GM19438 (cell line): ENCODE data around the gene CDR2L.

Experiments used
- ATAC-seq: cut with Tn5 transposase; IDR thresholded peaks from one replicate; pipeline ENCODE4 v1.9.1; 2021; ENCODE audit warnings: low read depth; ENCODE audit not compliant: unreplicated experiment

CDR2L gene

GRCh38 chr17:74987418-74987908, at the start of gene CDR2L:
TSS of gene CDR2L (plus strand) at chr17:74987632. CDS start at chr17:74988044, 412 bp downstream.
- peak; percentile 94 for ATAC-seq

GRCh38 chr17:74938194-74938950, 49.1 kb upstream of the CDR2L start:
- ATAC-seq, result no peak

GRCh38 chr17:74939534-74939933, 47.9 kb upstream of the CDR2L start:
- no peak for ATAC-seq

GRCh38 chr17:74941128-74941725, 46.2 kb upstream of the CDR2L start:
- no peak for ATAC-seq

- no peak for ATAC-seq
Observed at GRCh38 chr17:74943808-74944522, 43.5 kb upstream of the CDR2L start.

GRCh38 chr17:74945543-74945942, 41.9 kb upstream of the CDR2L start:
- no peak for ATAC-seq

GRCh38 chr17:74946641-74947040, 40.8 kb upstream of the CDR2L start:
- no peak for ATAC-seq

GRCh38 chr17:74947041-74947754, 40.2 kb upstream of the CDR2L start:
- no peak for ATAC-seq

GRCh38 chr17:74949455-74950115, 37.8 kb upstream of the CDR2L start:
- no peak for ATAC-seq

GRCh38 chr17:74950207-74950606, 37.2 kb upstream of the CDR2L start:
- ATAC-seq, result no peak

- no peak for ATAC-seq
Observed at GRCh38 chr17:74951065-74951464, 36.4 kb upstream of the CDR2L start.

- no peak for ATAC-seq
Observed at GRCh38 chr17:74951680-74952421, 35.6 kb upstream of the CDR2L start.

- no peak for ATAC-seq
Observed at GRCh38 chr17:74952431-74953133, 34.9 kb upstream of the CDR2L start.

- no peak for ATAC-seq
Observed at GRCh38 chr17:74953134-74953687, 34.2 kb upstream of the CDR2L start.

- no peak for ATAC-seq
Observed at GRCh38 chr17:74954115-74954514, 33.3 kb upstream of the CDR2L start.

- no peak for ATAC-seq
Observed at GRCh38 chr17:74954665-74955421, 32.6 kb upstream of the CDR2L start.

- ATAC-seq, result no peak
Observed at GRCh38 chr17:74956093-74956492, 31.3 kb upstream of the CDR2L start.
